Measurements from ENCODE around the gene GBGT1. TPM values are rescaled to one million over a fixed set of nuclear protein-coding genes. Genes with fewer than 3 reads are reported as not detected.
A peak's percentile ranks its signal among the peaks of the same experiment; 100 is the strongest.

GBGT1 gene
- polyA plus RNA-seq, 6 donors from 2014 or later: 0.96 to 4.0 (median 2.4) TPM

DNA sequence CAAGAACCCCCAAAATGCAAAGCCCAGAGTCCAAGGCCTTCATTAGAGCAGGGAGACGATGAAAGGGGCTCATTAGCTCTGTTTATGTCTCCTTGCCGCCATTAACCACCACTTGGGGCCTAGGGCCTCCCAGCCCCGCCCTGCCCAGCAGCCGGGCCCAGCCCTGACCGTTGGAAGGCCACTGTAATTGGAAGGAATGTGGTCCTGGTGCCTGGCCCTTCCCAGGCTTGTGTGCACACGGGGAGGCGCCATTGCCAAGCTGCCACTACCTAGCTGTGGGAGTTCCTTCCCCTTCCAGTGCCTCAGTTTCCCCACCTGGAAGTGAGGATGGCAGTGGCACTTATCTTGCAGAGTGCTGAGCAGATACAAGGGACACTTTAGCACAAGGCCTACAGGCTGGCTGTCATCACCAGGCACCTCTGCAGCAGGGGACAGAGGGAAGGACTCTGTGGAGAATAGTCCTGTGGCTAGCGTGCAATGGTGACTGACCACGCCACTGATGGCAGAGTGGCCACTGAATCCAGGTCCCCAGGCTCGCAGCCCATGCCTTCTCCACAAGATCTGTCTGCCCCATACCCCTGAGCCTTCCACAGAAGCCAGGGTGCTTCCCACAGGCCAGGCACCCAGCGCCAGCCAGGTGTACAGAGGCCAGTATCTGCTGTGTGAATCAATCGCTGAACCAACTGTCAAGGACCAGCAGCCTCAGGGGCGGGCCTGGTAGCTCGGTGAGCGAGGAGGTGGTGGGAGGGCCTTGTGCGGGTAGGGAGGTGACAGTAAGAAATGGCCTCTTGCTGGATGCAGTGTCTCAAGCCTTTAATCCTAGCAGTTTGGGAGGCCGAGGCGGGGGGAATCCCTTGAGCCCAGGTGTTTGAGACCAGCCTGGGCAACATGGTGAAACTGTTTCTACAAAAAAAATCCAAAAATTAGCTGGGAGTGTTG lies 20.8 kb downstream of the GBGT1 start:
- peaks cover 36 to 48% (median 48%) of the 10 kb centered on the region in 3 donors for H3K4me1 Mint-ChIP-seq
- peak overlapping the region; percentile 56 to 98 (median 93) for H3K27ac Mint-ChIP-seq
- DNase-seq (no peak), ATAC-seq (ENCODE audit: low read depth in 2 of 2) (no peak)
- peak overlapping the region in 2 of 8 donors; percentile 36 to 59 for H3K4me3 Mint-ChIP-seq
- H3K36me3 Mint-ChIP-seq: no peaks in the 10 kb centered on the region
- no peaks in the 10 kb centered on the region for H3K9me3 Mint-ChIP-seq
- no peaks in the 10 kb centered on the region for H3K27me3 Mint-ChIP-seq

- H3K36me3 Mint-ChIP-seq: no peaks in the 10 kb centered on the region
- ATAC-seq (ENCODE audit: low read depth in 2 of 2): peak in 1 of 2 donors; percentile 13
- no peak for DNase-seq
- peak overlapping the region; percentile 37 to 98 (median 93) for H3K27ac Mint-ChIP-seq
- H3K27me3 Mint-ChIP-seq: no peaks in the 10 kb centered on the region
- H3K9me3 Mint-ChIP-seq: no peaks in the 10 kb centered on the region
- peaks cover 32 to 39% (median 39%) of the 10 kb centered on the region in 3 donors for H3K4me1 Mint-ChIP-seq
- H3K4me3 Mint-ChIP-seq: no peak overlapping the region
Observed at GRCh38 chr9:133141833-133142595, 21.7 kb downstream of the GBGT1 start.

- Mint-ChIP-seq H3K4me3 (no peak overlapping the region), H3K27ac (peak overlapping the region in 1 of 6 donors; percentile 98), H3K9me3 (no peaks in the 10 kb centered on the region), H3K36me3 (no peaks in the 10 kb centered on the region), H3K27me3 (no peaks in the 10 kb centered on the region), H3K4me1 (peaks cover 31 to 38% (median 36%) of the 10 kb centered on the region in 3 donors)
- ATAC-seq (ENCODE audit: low read depth in 2 of 2) (no peak), DNase-seq (no peak)
Observed at GRCh38 chr9:133140606-133141005, 23.1 kb downstream of the GBGT1 start.

DNA sequence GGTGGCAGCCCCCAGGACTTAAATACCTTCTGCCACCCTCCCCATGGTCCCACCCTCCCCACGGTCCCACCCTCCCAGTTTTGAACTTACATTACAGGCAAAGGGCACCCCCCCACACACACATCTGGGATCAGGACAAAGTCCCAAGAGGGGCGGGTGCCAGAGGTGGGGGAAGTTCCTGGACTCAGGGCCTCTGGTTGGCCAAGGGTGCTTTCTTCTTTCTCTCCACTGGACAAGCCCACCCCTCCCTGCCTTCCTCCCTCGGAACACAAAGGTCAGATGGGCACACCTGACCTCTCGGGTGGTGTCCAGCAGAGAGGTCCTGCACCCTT lies 23.6 kb downstream of the GBGT1 start:
- Mint-ChIP-seq H3K9me3 (no peaks in the 10 kb centered on the region), H3K27ac (peak overlapping the region in 2 of 6 donors; percentile 24 to 98), H3K36me3 (no peaks in the 10 kb centered on the region), H3K4me3 (no peak overlapping the region), H3K4me1 (peaks cover 27 to 35% (median 32%) of the 10 kb centered on the region in 3 donors), H3K27me3 (no peaks in the 10 kb centered on the region)
- DNase-seq (no peak), ATAC-seq (ENCODE audit: low read depth in 2 of 2) (no peak)

DNA sequence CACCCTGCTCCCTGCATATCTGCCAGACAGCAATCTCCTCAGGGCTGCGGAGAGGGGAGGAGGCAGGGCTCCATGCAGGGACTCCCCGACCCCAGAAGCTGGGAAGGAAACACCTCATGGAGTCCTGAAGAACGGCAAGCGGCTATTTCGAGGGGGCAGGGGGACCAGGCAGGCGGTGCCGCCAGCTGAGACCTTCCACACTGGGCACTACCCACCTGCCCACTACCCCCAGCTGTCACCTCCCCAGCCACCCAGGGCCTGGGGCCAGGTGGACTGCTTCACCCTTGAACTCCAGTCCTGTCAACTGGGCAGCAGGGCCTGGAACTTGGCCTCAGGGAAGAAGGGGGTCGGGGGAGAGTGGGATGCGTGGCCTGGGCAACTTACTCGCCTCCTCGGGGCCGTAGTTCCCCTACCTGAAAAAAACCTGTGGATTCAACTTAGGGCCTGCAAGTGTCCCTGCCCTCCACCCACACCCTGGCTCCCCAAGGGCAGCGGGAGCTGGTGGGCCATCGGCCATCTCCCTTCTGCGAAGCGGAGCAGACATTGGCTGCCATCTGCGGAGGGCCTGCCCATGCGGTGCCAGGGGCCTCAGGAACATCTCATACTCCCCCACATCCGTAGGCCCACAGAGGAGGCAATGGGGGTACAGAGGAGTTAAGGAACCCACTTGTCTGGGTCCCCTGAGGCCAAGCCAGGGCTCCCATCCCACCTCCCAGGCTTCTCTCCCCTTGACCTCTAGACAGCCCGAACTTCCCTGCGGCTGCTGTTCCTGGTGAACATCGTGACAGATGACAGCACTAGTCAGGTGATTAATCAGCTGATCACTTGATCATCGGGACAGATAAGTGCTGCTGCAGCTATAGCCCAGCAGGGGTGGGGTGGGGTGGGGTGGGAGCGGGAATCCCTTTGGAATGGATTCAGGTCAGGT lies 24.2 kb downstream of the GBGT1 start:
- no peak for ATAC-seq (ENCODE audit: low read depth in 2 of 2)
- H3K9me3 Mint-ChIP-seq: no peaks in the 10 kb centered on the region
- no peaks in the 10 kb centered on the region for H3K36me3 Mint-ChIP-seq
- H3K4me3 Mint-ChIP-seq: no peak overlapping the region
- H3K27me3 Mint-ChIP-seq: no peaks in the 10 kb centered on the region
- no peak for DNase-seq
- peak overlapping the region in 1 of 6 donors; percentile 83 for H3K27ac Mint-ChIP-seq
- peaks cover 27 to 30% (median 28%) of the 10 kb centered on the region in 3 donors for H3K4me1 Mint-ChIP-seq

DNA sequence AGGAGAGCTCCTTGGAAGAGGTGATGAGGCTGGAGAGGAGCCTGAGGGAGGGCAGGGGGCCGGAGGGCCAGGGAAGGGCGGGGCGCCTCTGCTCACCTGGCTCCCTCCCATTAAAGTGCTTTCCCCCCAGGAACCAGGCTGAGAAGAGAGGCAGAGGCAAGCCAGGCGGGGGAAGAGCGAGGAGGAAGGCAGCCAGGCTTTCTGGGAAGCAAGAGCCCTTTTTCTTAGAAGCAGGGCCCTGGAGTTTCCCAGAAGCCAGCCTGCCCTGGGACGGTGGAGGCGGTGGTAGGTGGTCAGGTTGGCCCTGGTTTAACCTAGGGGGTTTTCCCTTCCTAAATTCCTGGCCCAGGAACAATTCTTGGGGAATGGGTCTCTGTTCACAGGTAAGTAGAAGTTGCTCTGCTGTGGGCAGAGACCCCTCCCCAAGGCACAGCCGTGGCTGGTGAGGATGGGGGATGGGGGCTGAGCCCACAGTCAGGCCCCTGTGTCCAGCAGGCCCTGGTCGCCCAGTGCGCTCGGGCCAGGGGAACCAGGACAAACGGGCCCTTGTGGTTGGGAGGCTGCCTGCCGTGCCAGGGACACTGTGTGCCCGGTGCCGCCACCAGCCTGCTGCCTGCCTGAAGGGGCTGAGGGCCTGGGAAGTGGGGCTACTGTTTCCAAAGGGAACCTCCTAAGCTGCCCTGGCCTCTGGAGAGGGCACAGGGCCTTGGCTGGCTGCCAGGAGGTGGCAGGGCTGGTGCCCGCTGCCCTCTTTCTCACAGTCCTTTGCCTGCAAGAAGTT lies 26.1 kb downstream of the GBGT1 start:
- no peaks in the 10 kb centered on the region for H3K36me3 Mint-ChIP-seq
- peak overlapping the region in 2 of 6 donors; percentile 27 to 100 for H3K27ac Mint-ChIP-seq
- H3K27me3 Mint-ChIP-seq: no peaks in the 10 kb centered on the region
- no peak overlapping the region for H3K4me3 Mint-ChIP-seq
- no peaks in the 10 kb centered on the region for H3K9me3 Mint-ChIP-seq
- no peak for DNase-seq
- ATAC-seq (ENCODE audit: low read depth in 2 of 2): no peak
- H3K4me1 Mint-ChIP-seq: peaks cover 27 to 29% (median 28%) of the 10 kb centered on the region in 3 donors

DNA sequence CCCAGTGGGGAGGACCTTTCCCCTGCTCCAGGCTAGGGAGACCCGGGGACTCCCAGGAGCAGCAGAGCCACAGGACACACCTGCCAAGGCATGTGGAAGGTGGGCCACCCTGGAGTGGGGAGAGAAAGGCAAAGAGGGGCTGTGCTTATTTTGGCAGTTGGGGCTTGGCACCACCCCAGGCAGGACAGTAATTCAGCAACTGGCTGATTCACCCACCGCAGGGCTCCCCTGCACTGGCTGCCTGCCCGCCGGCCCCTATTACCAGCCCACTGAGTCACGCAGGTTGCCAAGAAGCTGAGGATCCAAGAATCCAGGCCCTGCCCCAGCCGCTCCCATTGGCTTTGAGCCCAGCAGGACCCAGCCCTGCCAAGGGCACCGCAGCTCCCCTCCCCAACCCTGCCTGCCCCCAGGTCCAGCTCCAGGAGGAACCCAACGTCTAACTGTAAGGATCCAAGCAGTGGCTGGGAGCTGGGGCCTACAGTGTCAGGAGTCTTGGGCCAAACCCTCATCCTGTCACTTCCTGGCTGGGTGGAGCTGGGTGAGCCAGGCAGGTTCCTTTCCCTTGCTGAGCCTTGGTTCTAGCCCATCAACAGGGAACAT lies 28.5 kb downstream of the GBGT1 start:
- Mint-ChIP-seq H3K27me3 (no peaks in the 10 kb centered on the region), H3K4me3 (no peak overlapping the region), H3K9me3 (no peaks in the 10 kb centered on the region), H3K4me1 (peaks cover 30 to 36% (median 31%) of the 10 kb centered on the region in 3 donors), H3K36me3 (no peaks in the 10 kb centered on the region), H3K27ac (peak overlapping the region in 3 of 6 donors; percentile 80 to 100 (median 94))
- no peak for ATAC-seq (ENCODE audit: low read depth in 2 of 2)
- DNase-seq: no peak

DNA sequence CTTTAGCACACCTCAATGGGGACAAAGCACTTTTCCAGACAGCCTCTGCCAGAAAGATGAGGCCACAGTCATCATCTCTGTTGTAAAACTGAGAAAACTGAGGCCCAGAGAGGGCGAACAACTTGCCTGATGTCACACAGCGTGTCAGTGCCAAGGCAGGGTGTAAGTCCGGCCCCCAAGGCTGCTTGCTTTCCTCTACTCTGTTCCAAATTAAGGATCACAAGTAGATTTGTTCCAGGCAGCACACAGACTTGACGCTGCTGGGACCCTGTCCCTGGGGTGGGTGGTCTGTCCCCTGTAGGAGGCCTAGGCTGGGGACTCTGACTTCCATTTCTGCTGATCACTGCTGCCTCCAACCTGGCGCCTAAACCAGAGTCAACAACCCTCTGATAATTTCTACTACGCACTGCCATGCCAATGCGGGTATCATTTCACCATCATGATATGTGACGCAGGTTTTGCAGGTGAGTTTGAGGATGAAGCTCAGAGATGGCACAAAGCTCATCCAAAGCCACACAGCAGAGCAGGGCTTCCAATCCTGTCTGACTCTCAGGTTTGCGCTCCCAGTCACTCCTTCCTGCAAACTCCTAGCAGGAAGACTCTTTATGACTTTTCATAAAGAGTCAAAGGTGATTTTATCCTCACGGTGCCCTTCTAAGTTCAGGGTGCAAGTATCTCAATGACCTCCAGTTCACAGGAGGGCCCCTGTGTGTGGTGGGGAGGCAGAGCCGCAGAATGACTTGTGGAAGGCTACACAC lies 29.1 kb downstream of the GBGT1 start:
- no peak overlapping the region for H3K4me3 Mint-ChIP-seq
- peaks cover 30 to 36% (median 31%) of the 10 kb centered on the region in 3 donors for H3K4me1 Mint-ChIP-seq
- H3K27me3 Mint-ChIP-seq: no peaks in the 10 kb centered on the region
- H3K27ac Mint-ChIP-seq: peak overlapping the region in 5 of 6 donors; percentile 39 to 100 (median 91)
- ATAC-seq (ENCODE audit: low read depth in 2 of 2): no peak
- no peaks in the 10 kb centered on the region for H3K9me3 Mint-ChIP-seq
- H3K36me3 Mint-ChIP-seq: no peaks in the 10 kb centered on the region
- DNase-seq: no peak

DNA sequence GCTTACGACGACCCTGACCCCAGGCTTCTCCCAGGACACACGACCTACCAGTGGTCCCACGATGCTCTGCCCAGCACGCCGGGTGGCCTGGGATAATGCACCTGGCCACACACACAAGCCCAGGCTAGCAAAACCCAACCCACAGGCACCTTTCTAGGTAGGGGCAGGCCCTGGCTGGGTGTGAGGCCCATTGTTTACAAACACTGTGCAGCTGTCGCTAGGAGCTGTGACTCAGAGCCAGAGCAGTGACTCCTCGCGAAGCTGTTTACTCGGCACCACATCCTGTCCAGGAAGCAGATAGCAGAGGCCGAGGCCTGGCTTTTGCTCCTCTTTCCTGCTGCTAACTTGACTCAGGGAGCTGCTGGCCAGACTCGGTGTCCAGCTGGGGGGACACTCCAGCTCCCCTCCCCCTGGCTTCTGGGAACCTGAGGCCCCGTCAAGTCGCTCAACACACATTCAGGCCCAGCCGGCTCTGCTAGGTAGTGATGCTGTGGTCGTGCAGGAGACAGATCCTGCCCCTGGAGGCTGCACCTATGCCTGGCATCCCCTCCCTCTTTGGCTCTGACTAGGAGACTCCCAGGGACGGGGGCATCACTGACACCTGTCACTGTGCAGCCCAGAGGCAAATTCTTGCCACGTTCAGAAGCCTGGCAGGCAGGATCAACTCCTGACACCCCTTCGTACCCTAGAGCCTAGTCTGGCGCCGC lies 29.9 kb downstream of the GBGT1 start:
- DNase-seq (peak; percentile 45), ATAC-seq (ENCODE audit: low read depth in 2 of 2) (peak; percentile 87 to 91)
- no peaks in the 10 kb centered on the region for H3K27me3 Mint-ChIP-seq
- peak overlapping the region; percentile 63 to 100 (median 91) for H3K27ac Mint-ChIP-seq
- H3K4me1 Mint-ChIP-seq: peaks cover 30 to 36% (median 31%) of the 10 kb centered on the region in 3 donors
- H3K4me3 Mint-ChIP-seq: peak overlapping the region in 2 of 8 donors; percentile 1 to 60
- no peaks in the 10 kb centered on the region for H3K9me3 Mint-ChIP-seq
- H3K36me3 Mint-ChIP-seq: no peaks in the 10 kb centered on the region

DNA sequence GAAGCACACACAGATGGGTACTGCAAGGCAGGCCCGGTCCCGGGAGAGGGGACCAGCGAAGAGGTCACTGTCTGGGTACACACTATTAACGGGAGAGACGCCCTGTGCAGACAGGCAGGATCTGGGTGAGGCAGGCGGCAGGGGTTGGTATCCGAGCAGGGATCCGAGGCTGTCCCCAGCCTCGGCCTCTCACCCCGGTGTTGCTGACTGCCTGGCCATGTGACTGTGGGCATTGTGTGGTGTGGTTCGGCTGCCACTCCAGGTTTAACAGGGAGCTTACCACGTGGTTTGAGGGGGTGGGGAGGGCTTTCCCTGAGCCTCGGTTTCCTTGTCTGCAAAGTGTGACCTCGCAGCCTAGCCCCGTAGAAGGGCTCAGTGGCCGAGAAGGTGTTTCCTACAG lies 31.5 kb downstream of the GBGT1 start:
- peak overlapping the region in 5 of 6 donors; percentile 73 to 100 (median 78) for H3K27ac Mint-ChIP-seq
- peaks cover 33 to 38% (median 35%) of the 10 kb centered on the region in 3 donors for H3K4me1 Mint-ChIP-seq
- peak overlapping the region in 2 of 8 donors; percentile 44 to 52 for H3K4me3 Mint-ChIP-seq
- no peaks in the 10 kb centered on the region for H3K9me3 Mint-ChIP-seq
- no peaks in the 10 kb centered on the region for H3K36me3 Mint-ChIP-seq
- H3K27me3 Mint-ChIP-seq: no peaks in the 10 kb centered on the region
- DNase-seq (no peak), ATAC-seq (ENCODE audit: low read depth in 2 of 2) (no peak)

- H3K9me3 Mint-ChIP-seq: no peaks in the 10 kb centered on the region
- no peaks in the 10 kb centered on the region for H3K36me3 Mint-ChIP-seq
- DNase-seq: no peak
- peak overlapping the region in 1 of 8 donors; percentile 50 for H3K4me3 Mint-ChIP-seq
- H3K4me1 Mint-ChIP-seq: peaks cover 34 to 44% (median 37%) of the 10 kb centered on the region in 3 donors
- ATAC-seq (ENCODE audit: low read depth in 2 of 2): no peak
- no peaks in the 10 kb centered on the region for H3K27me3 Mint-ChIP-seq
- peak overlapping the region; percentile 73 to 100 (median 85) for H3K27ac Mint-ChIP-seq
Observed at GRCh38 chr9:133131506-133131905, 32.2 kb downstream of the GBGT1 start.

Measured in naive B cell (primary cell).